Measurements from ENCODE around the gene TRIM67. TPM values are rescaled to one million over a fixed set of nuclear protein-coding genes. Genes with fewer than 3 reads are reported as not detected.

The TRIM67 gene
- total and polyA plus RNA-seq, 5 donors = 0.06 to 0.34 (median 0.09) TPM

GRCh38 chr1:231171623-231172197, 9.9 kb downstream of the TRIM67 start:
- Histone ChIP-seq H3K4me3 (ENCODE audit: low read length) (no peak overlapping the region), H3K9me3 (ENCODE audit: control insufficient read depth, low read length) (no peaks in the 10 kb centered on the region)
- intact Hi-C loops (cut with DNase I) = no loop called here

DNA sequence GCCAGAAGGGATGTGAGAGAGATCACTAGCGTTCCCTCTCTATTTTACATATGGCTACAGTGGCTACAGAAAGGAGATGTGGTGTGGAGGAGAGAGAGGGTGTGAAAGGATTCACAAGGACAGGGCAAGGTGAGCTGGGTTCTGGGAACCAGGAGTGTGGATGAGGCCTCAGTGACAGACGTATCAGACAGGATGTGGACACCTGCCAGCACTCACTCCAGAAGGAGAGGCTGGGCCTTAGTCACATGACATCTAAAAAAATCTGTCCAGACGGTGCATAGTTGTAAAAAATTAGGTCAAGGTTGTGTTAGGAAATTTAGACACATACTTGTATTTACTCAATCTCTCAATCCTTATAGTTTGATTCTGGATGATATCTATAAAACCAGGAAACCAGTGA, 10.6 kb downstream of the TRIM67 start:
- DNase-seq (peak in 2 of 3 donors; percentile 55 to 71), ATAC-seq (peak; percentile 78 to 83)
- Histone ChIP-seq H3K27me3 (ENCODE audit: control insufficient read depth, insufficient read depth) (no peaks in the 10 kb centered on the region), H3K9me3 (ENCODE audit: control insufficient read depth, low read length) (no peaks in the 10 kb centered on the region), H3K4me1 (ENCODE audit: control insufficient read depth, insufficient read depth, low read length) (no peaks in the 10 kb centered on the region), H3K4me3 (ENCODE audit: low read length) (no peak overlapping the region), H3K27ac (ENCODE audit: low read length) (no peak overlapping the region)
- intact Hi-C loops (cut with DNase I) = no loop called here
- 32% methylated on average over 3 of the region's 3 CpGs for WGBS

More at GRCh38 chr1:231171623-231172197, 9.9 kb downstream of the TRIM67 start:
- no peaks in the 10 kb centered on the region for H3K4me1 ChIP-seq (ENCODE audit: control insufficient read depth, insufficient read depth, low read length)
- H3K27me3 ChIP-seq (ENCODE audit: control insufficient read depth, insufficient read depth) = no peaks in the 10 kb centered on the region
- 74% methylated on average over 6 of the region's 6 CpGs for WGBS
- no peak for ATAC-seq
- no peak overlapping the region for H3K27ac ChIP-seq (ENCODE audit: low read length)
- no peak for DNase-seq

DNA sequence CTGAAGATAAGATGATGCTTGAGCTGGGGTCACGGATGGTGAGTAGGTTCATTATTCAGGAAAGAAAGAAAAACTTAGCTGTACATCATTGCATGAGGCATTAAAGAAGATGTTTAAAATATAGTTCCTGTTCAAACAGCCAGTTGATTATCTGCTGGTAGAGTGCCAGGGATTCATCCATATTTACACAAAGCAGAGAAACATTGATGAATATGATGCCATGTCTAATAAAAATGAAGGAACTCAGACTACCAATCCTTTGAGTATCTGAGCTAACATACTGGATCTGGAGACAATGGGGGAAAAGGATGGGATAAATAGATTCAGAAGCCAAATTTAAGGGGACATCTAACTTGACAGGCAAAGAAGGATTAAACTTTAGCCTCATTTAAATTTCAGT, 14.6 kb downstream of the TRIM67 start:
- H3K9me3 ChIP-seq (ENCODE audit: control insufficient read depth, low read length) = no peaks in the 10 kb centered on the region
- H3K27me3 ChIP-seq (ENCODE audit: control insufficient read depth, insufficient read depth) = no peaks in the 10 kb centered on the region
- H3K27ac ChIP-seq (ENCODE audit: low read length) = no peak overlapping the region
- ATAC-seq = no peak
- intact Hi-C loops (cut with DNase I) = no loop called here
- no peaks in the 10 kb centered on the region for H3K4me1 ChIP-seq (ENCODE audit: control insufficient read depth, insufficient read depth, low read length)
- 31% methylated on average over 1 of the region's 1 CpG for whole genome bisulfite sequencing
- no peak overlapping the region for H3K4me3 ChIP-seq (ENCODE audit: low read length)
- no peak for DNase-seq

- 57% methylated on average over 5 of the region's 5 CpGs for WGBS
- no peak overlapping the region for H3K27ac ChIP-seq (ENCODE audit: low read length)
- ATAC-seq (no peak), DNase-seq (no peak)
- H3K4me1 ChIP-seq (ENCODE audit: control insufficient read depth, insufficient read depth, low read length) = no peaks in the 10 kb centered on the region
- H3K9me3 ChIP-seq (ENCODE audit: control insufficient read depth, low read length) = no peaks in the 10 kb centered on the region
- intact Hi-C loops (cut with DNase I) = no loop called here
- no peak overlapping the region for H3K4me3 ChIP-seq (ENCODE audit: low read length)
- H3K27me3 ChIP-seq (ENCODE audit: control insufficient read depth, insufficient read depth) = no peaks in the 10 kb centered on the region
Observed at GRCh38 chr1:231177226-231177625, 15.4 kb downstream of the TRIM67 start.

DNA sequence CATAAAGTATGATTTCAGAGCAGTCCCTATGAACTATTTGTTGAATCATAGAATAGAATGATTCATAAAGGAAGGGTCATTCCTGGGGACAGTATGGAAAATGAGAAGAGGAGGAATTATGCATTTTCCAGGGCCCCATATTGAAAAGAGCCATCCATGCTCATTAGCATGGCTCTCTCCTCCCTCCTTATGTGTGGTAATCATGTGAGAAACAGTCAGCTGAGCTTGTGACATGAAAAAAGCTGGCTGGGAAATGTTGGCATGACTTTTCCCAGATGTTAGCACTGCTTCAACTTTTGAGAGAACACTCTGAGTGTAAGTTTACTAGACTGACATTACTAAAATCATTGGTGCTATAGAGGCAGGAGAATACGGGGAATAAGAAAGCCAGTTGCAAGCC, 16.1 kb downstream of the TRIM67 start:
- no peak for ATAC-seq
- H3K27me3 ChIP-seq (ENCODE audit: control insufficient read depth, insufficient read depth) = no peaks in the 10 kb centered on the region

DNA sequence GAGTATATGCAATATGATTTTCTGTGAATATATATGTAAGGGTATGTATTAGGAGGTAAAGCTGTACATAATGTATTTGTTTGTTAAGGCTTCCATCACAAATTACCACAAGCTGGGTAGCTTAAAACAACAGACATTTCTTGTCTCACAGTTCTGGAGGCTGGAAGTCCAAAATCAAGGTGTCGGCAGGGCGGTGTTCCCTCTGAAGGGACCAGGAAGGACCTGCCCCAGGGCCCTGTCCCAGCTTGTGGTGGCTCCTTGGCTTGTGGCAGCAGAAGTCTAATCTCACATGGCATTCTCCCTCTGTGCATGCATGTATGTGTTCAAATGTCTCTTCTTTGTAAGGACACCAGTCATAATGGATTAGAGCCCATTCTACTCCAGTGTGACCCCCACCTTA, 17.1 kb downstream of the TRIM67 start:
- ATAC-seq = no peak
- no peaks in the 10 kb centered on the region for H3K27me3 ChIP-seq (ENCODE audit: control insufficient read depth, insufficient read depth)

More for the DNA sequence above, 16.1 kb downstream of the TRIM67 start:
- no peak for DNase-seq
- WGBS = 54% methylated on average over 1 of the region's 1 CpG
- Histone ChIP-seq H3K4me3 (ENCODE audit: low read length) (no peak overlapping the region), H3K27ac (ENCODE audit: low read length) (no peak overlapping the region), H3K4me1 (ENCODE audit: control insufficient read depth, insufficient read depth, low read length) (no peaks in the 10 kb centered on the region), H3K9me3 (ENCODE audit: control insufficient read depth, low read length) (no peaks in the 10 kb centered on the region)
- intact Hi-C loops (cut with DNase I) = no loop called here

DNA sequence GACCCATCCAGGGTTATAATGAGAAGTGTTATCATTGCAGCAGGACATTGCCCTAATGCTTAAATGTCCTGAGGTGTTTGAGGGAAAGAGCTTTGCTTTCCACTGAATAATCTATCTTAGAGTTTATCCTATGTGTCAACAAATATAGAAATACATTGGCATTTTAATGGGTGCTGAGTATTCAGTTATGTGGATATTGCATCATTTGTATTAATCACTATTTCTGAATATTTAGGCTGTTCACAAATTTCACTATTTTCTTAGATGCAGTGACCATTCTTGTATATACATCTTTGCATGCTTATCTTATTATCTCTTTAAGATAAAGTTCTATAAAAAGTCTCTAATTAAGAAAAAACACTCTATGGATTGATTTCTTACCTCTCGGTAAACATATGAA, 18.2 kb downstream of the TRIM67 start:
- H3K9me3 ChIP-seq (ENCODE audit: control insufficient read depth, low read length) = no peaks in the 10 kb centered on the region

More for the DNA sequence above, 17.1 kb downstream of the TRIM67 start:
- DNase-seq = no peak
- WGBS = 98% methylated on average over 2 of the region's 2 CpGs
- intact Hi-C loops (cut with DNase I) = no loop called here
- Histone ChIP-seq H3K4me1 (ENCODE audit: control insufficient read depth, insufficient read depth, low read length) (no peaks in the 10 kb centered on the region), H3K4me3 (ENCODE audit: low read length) (no peak overlapping the region), H3K27ac (ENCODE audit: low read length) (no peak overlapping the region), H3K9me3 (ENCODE audit: control insufficient read depth, low read length) (no peaks in the 10 kb centered on the region)

GRCh38 chr1:231181271-231181670, 19.4 kb downstream of the TRIM67 start:
- no peaks in the 10 kb centered on the region for H3K27me3 ChIP-seq (ENCODE audit: control insufficient read depth, insufficient read depth)
- DNase-seq = no peak
- H3K27ac ChIP-seq (ENCODE audit: low read length) = no peak overlapping the region
- no peak overlapping the region for H3K4me3 ChIP-seq (ENCODE audit: low read length)
- WGBS = 67% methylated on average over 3 of the region's 3 CpGs
- no peaks in the 10 kb centered on the region for H3K4me1 ChIP-seq (ENCODE audit: control insufficient read depth, insufficient read depth, low read length)
- H3K9me3 ChIP-seq (ENCODE audit: control insufficient read depth, low read length) = no peaks in the 10 kb centered on the region
- ATAC-seq = no peak
- intact Hi-C loops (cut with DNase I) = no loop called here

More for the DNA sequence above, 18.2 kb downstream of the TRIM67 start:
- H3K27me3 ChIP-seq (ENCODE audit: control insufficient read depth, insufficient read depth) = no peaks in the 10 kb centered on the region
- DNase-seq (no peak), ATAC-seq (no peak)
- H3K27ac ChIP-seq (ENCODE audit: low read length) = no peak overlapping the region
- no peaks in the 10 kb centered on the region for H3K4me1 ChIP-seq (ENCODE audit: control insufficient read depth, insufficient read depth, low read length)
- intact Hi-C loops (cut with DNase I) = no loop called here
- H3K4me3 ChIP-seq (ENCODE audit: low read length) = no peak overlapping the region
- 92% methylated on average over 1 of the region's 1 CpG for WGBS

DNA sequence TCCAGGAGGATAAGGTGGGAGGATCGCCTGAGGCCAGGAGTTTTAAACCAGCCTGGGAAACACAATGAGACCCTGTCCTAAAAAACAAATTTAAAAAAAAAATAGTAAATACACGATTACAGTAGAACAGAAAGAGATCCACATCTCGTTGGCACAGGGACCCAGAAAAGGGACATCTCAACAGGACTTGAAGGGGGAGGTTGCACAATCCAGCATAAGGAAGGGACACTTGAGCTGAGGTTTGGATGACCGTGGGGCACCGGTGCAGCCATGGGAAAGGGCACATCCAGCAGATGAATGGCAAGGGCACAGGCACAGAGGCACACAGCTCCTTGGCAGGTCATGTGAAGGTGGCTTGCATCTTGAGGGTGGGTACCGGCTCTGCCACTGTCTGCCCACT, 20.5 kb downstream of the TRIM67 start:
- Histone ChIP-seq H3K4me3 (ENCODE audit: low read length) (no peak overlapping the region), H3K27ac (ENCODE audit: low read length) (no peak overlapping the region), H3K4me1 (ENCODE audit: control insufficient read depth, insufficient read depth, low read length) (no peaks in the 10 kb centered on the region), H3K9me3 (ENCODE audit: control insufficient read depth, low read length) (no peaks in the 10 kb centered on the region), H3K27me3 (ENCODE audit: control insufficient read depth, insufficient read depth) (no peaks in the 10 kb centered on the region)
- DNase-seq (no peak), ATAC-seq (no peak)
- WGBS = 80% methylated on average over 6 of the region's 6 CpGs
- intact Hi-C loops (cut with DNase I) = no loop called here

DNA sequence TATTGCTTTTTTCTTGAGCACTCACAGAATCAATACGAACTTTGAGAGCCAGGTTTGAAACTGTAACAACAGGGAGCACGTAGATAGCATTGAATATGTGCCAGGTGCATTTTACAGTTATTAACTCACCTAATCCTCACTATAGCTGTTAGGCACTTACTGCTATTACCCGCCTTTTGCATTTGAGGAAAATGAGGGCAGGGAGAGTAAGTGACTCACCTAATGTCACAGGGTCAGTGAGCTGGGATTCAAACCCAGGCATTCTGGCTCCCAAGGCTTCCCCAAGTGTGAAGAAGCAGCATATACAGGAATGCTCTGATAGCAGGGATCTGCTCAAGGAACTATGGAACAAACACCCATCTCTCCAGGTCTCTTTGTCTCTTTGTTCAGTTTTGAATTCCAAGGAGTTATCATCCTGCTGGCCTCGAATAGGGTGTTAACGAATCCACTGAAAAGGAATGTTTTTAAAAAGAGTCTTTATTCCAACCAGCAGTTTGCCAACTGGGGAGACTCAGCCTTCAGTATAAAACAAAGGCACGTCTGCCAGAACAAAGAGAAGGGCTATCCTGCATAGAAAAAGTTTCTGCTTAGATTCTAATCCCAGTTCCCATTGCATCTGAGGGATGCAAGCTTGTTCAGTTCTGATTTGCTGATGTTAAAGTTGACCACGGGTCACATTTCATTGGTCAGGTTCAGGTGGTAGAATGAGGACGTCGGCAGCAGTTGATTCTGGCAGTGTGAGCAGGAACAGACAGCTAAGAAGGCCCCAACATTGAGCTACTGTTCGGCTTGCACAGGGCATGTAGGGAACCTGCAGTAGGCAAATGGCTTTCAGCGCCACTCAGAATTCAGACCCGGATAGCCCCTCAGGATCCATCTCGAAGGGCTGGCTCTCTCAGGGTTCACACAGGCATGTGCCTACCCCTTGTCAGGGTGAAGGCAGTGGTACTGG, 22.1 kb downstream of the TRIM67 start:
- DNase-seq (no peak), ATAC-seq (no peak)
- Histone ChIP-seq H3K27ac (ENCODE audit: low read length) (no peak overlapping the region), H3K9me3 (ENCODE audit: control insufficient read depth, low read length) (no peaks in the 10 kb centered on the region), H3K27me3 (ENCODE audit: control insufficient read depth, insufficient read depth) (no peaks in the 10 kb centered on the region), H3K4me3 (ENCODE audit: low read length) (no peak overlapping the region), H3K4me1 (ENCODE audit: control insufficient read depth, insufficient read depth, low read length) (no peaks in the 10 kb centered on the region)
- intact Hi-C loops (cut with DNase I) = no loop called here
- WGBS = 63% methylated on average over 13 of the region's 13 CpGs

DNA sequence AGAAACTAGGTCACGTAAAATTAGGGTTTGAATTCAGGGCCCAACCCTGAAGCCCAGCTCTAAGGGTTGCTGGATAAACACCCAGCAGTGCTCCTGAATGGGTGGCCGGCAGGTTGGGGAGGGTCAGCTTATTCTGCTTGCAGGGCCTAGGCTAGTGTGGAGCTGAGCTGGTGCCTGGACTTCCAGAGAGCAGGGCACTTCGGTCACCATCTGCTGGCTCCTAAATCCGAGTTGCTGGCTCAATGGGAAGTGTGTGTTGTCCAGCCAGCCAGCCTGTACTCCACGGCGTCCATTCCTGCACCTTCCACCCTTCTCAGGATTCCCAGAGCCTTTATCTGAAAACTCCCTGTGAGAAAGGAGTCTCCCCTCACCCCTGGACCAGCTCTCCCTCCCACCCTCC, 23.0 kb downstream of the TRIM67 start:
- 81% methylated on average over 6 of the region's 6 CpGs for WGBS
- Histone ChIP-seq H3K4me1 (ENCODE audit: control insufficient read depth, insufficient read depth, low read length) (no peaks in the 10 kb centered on the region), H3K27ac (ENCODE audit: low read length) (no peak overlapping the region), H3K9me3 (ENCODE audit: control insufficient read depth, low read length) (no peaks in the 10 kb centered on the region), H3K4me3 (ENCODE audit: low read length) (no peak overlapping the region), H3K27me3 (ENCODE audit: control insufficient read depth, insufficient read depth) (no peaks in the 10 kb centered on the region)
- ATAC-seq (no peak), DNase-seq (no peak)
- intact Hi-C loops (cut with DNase I) = no loop called here

Measured in right cardiac atrium (tissue), 5 donors.